H1 (cell line): Measurements from ENCODE around the gene WWP2. TPM values are rescaled to one million over a fixed set of nuclear protein-coding genes. Genes with fewer than 3 reads are reported as not detected.

Experiments used
- CEBPB ChIP-seq: IDR thresholded peaks from 2 replicates; pipeline ENCODE4 v1.6.1; 2012; ENCODE audit warnings: low read depth, low read length
- HDAC2 ChIP-seq, 2 experiments: fragments of 300-600 bp in 1 of 2; sonication (generic) in 1 of 2; IDR thresholded peaks; 2 replicates each; pipeline ENCODE4 v1.6.1; 2011 to 2012; ENCODE audit warnings: low read depth in 2 of 2, low read length in 2 of 2, mild to moderate bottlenecking in 2 of 2, moderate library complexity in 2 of 2, borderline replicate concordance in 1 of 2, inconsistent platforms in 1 of 2
- TEAD4 ChIP-seq: IDR thresholded peaks from 2 replicates; pipeline ENCODE4 v1.6.1; 2012; ENCODE audit warnings: low read depth, low read length, inconsistent platforms, mixed read lengths
- polyA plus RNA-seq, 7 experiments: library from polyadenylated mRNA; depleted of rRNA in 3 of 7; stranded (reverse) in 5 of 7; unstranded in 2 of 7; fragments of >200 nt in 5 of 7; fragments of 200-250 nt in 2 of 7; gene quantifications; 1 replicate in 5 of 7; 2 replicates in 1 of 7; 4 replicates in 1 of 7; pipeline versions ENCODE4 v1.2.1 to v1.2.3, GENCODE V29; 2011 to 2013; ENCODE audit warnings: missing spikeins in 2 of 7, mixed read lengths in 2 of 7
- total RNA-seq: library from RNA; stranded (reverse); fragmentation: NEBNext Ultra II Directional; extraction: Animal tissue kit (Norgen Biotek cat#: 25700); gene quantifications from 2 replicates; pipeline ENCODE4 v1.2.1, GENCODE V29; 2021

WWP2 gene
- total and polyA plus RNA-seq, 2 of the 8 experiments (the other 6 are each of a cell fraction or from before 2014, with no cell fraction given): 14.1 to 42.2 TPM

- no peak for TF ChIP-seq HDAC2 (IDR thresholded peaks at IDR 0.05; ENCODE audit: borderline replicate concordance in 1 of 2, low read depth in 2 of 2, low read length in 2 of 2)
- no peak for TF ChIP-seq CEBPB
- TF ChIP-seq TEAD4: no peak
These were observed 171.9 kb downstream of the WWP2 start (continued) for GRCh38 chr16:69934044-69934443.
